ENCODE results near the gene C12orf56.

DNA sequence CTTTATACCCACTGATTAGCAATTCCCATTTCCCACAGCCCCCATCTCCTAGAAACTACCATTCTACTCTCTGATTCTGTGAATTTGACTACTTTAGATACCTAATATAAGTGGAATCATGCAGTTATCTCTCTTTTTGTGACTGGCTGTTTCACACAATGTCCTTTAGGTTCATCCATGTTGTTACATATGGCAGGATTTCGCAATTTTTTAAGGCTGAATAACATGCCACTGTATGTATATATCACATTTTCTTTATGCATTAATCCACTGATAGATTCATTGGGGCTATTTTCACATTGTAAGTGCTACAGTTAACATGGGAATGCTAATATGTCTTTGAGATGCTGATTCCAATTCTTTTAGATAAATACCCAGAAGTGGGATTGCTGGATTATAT, 49.5 kb upstream of the C12orf56 start:
- TF ChIP-seq CTCF (IDR thresholded peaks at IDR 0.05; ENCODE audit: low read depth, low read length, missing input control) = no peak
- no peak for TF ChIP-seq HNF4G (IDR thresholded peaks at IDR 0.05)
- TF ChIP-seq RXRA (IDR thresholded peaks at IDR 0.05) = no peak
- no peak for TF ChIP-seq SP1 (IDR thresholded peaks at IDR 0.05)
- no peak for TF ChIP-seq JUND (IDR thresholded peaks at IDR 0.05)
- TF ChIP-seq MAX (IDR thresholded peaks at IDR 0.05) = no peak
- TF ChIP-seq REST (IDR thresholded peaks at IDR 0.05) = no peak
- no peak for TF ChIP-seq RAD21 (IDR thresholded peaks at IDR 0.05)
- TF ChIP-seq, protein P1, sequence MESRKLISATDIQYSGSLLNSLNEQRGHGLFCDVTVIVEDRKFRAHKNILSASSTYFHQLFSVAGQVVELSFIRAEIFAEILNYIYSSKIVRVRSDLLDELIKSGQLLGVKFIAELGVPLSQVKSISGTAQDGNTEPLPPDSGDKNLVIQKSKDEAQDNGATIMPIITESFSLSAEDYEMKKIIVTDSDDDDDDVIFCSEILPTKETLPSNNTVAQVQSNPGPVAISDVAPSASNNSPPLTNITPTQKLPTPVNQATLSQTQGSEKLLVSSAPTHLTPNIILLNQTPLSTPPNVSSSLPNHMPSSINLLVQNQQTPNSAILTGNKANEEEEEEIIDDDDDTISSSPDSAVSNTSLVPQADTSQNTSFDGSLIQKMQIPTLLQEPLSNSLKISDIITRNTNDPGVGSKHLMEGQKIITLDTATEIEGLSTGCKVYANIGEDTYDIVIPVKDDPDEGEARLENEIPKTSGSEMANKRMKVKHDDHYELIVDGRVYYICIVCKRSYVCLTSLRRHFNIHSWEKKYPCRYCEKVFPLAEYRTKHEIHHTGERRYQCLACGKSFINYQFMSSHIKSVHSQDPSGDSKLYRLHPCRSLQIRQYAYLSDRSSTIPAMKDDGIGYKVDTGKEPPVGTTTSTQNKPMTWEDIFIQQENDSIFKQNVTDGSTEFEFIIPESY (IDR thresholded peaks at IDR 0.05) = no peak
- TF ChIP-seq YY1 (IDR thresholded peaks at IDR 0.05) = no peak
- no peak for TF ChIP-seq TAF1 (conservative IDR thresholded peaks at IDR 0.05)
- no peak for TF ChIP-seq FOXA1 (IDR thresholded peaks at IDR 0.05)
